Inferior parietal cortex (tissue), 1 donor: ENCODE results near the gene RASGEF1B.
A peak's percentile ranks its signal among the peaks of the same experiment; 100 is the strongest.
"Not testable (repeated sequence)": the region's sequence is repeated elsewhere in the genome, so short reads cannot be mapped to it uniquely, and the experiment has no call there.

Source experiments
- DNase-seq: peaks from one replicate; pipeline ENCODE4 v3.0.0-alpha.2; 2016; ENCODE audit errors: extremely low spot score

RASGEF1B gene

DNA sequence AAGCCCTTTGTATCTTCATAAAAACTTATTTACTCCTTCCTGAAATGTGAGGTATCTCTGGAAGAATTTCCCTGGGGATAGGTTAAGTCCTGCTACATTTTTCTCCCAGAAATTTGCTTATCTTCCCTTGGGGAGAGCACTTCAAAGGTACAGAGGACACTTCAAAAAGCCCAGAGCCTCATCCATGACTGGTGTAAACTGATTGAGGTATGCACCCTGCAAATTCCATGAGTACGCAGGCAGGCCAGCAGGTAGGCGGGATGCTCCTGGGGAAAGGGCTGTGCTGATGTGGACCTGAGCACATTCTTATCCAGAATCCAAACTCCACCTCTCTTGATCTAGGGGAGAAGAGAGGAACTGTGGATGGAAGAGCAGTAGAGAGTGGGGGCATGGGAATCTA, 26.3 kb upstream of the RASGEF1B start:
- no peak for DNase-seq

DNA sequence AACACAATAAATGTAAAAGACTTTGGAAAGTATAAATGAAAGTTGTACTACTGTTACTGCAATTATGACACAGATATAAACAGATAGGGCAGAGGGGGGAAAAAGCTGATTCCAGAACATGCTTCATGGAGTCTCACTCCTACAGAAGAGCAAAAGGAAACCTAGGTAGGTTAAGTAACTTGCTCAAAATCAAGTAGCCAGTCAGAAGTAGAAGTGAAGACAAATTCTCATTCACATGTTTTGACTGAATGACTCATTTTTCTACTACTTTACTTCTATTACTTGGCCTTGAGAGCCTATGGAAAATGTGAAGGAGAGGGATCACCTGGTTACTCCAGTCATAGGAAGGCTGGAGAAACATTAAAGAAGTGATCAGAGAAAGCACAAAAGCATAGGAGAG, 23.6 kb upstream of the RASGEF1B start:
- no peak for DNase-seq

GRCh38 chr4:81494031-81494431, 22.3 kb upstream of the RASGEF1B start:
- no peak for DNase-seq

DNA sequence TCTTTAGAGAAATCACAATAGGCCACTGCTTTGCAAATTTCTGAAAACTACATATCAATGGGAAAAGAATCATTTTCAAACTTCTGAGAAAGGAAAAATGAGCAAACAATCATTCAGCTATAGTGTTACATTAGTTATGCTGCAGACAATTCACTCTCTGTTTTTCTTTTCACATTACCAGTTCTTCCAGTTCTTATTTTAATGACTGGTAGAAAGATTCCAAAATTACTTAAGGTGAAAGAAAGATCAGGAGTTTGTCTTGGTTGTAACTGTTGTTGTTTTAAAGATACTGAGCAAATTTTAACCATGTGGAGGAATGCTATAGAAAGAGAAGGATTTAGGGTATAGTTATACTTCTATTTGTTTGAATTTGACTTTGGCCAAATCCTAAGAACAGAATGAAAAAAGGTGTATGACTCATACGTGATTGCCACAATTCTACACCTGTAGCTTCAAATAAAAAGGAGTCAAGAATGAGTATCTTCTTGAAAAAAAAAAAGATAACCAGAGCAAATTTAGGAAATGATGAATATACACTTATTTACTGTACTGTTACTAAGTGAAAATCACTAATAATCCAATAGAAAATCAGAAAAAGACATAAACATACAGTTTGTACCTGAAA, 21.0 kb upstream of the RASGEF1B start:
- no peak for DNase-seq

DNA sequence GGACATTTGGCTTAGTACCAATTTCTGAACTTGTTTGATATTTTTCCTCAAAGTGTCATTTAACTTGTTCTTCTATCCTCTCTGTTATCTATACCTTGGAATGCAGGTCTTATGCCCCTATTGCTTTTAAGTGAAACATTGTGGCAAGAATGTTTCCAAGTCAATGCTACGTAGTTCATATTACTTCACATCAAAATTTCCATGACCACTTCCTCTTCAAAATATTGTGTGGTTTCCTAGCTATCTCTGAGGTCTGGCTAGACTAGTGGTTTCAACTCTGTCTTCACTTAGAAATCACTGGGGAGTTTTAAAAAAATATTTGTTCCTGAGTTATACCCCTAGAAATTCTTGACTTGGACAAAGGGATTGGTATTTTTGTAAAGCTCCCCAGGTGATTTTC, 20.2 kb upstream of the RASGEF1B start:
- no peak for DNase-seq

GRCh38 chr4:81490403-81491160, 18.9 kb upstream of the RASGEF1B start:
- no peak for DNase-seq

- DNase-seq, result no peak
These were observed 14.8 kb upstream of the RASGEF1B start for GRCh38 chr4:81486502-81486901.

- DNase-seq, result no peak
These were observed 13.7 kb upstream of the RASGEF1B start for GRCh38 chr4:81485310-81485980.

GRCh38 chr4:81482326-81482725, 10.6 kb upstream of the RASGEF1B start:
- DNase-seq, result no peak

GRCh38 chr4:81481151-81481550, 9.4 kb upstream of the RASGEF1B start:
- DNase-seq, result no peak

- DNase-seq, result not testable (repeated sequence)
These were observed 7.9 kb upstream of the RASGEF1B start for GRCh38 chr4:81479573-81479972.

GRCh38 chr4:81473331-81474265, 1.9 kb upstream of the RASGEF1B start:
- DNase-seq, result not testable (repeated sequence)

DNA sequence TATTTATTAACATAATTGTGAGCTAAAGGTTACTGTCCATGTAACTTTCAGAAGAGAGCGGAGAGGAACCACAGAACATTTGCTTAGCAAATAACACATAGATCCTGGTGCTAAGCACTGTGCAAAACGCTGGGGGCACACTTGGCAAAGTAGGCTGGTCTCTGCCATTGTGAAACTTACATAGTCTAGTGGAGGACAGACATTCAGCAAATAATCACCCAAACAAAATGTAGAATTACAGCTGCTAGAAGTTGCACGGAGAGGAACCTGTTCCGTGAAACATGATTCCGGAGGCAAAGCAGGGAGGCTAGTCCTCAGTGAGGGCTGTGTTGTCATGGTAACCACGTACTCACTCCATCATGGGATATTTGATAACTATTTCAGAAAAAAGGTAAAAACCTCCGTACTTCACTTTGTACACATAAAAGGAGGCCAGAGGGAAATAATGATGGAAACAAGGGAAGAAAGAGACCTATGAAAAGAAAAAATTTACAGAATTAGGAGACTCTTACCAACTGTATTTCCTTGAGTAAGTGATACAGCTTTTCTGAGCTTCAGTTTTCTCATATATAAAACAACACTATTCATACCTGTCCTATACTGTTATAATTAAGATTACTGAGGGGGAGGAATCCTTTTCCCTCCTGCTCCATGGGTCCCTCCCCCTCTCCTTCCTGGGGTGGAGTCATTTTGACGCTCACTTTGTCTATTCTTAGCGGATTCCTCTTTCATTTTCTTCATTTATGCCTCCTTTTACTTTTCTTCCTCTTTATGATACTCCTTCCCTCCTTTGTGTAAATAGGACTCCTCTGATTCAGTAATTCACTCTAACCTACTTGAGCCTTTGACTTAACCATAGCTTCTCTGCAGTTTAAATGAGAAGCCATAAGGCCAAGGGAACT, 825 bp upstream of the RASGEF1B start:
- DNase-seq, result no peak

DNA sequence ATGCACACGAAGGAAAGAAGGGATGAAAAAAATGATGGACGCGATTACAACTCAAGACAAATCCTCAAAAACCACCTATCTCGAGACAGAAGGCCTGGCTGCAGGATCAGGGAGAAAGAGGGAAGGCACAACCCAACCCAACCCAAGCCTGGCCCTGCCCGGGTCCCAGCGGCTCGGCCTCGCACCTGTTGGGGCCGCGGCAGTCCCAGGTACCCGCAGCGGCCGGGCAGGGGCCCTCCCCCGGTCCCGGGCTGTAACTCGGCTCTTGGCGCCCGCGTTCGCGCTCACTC, 464 bp downstream of the RASGEF1B start:
- no peak for DNase-seq

GRCh38 chr4:81470456-81471297, 1.0 kb downstream of the RASGEF1B start:
- DNase-seq, result peak; percentile 63

- DNase-seq, result no peak
These were observed 1.8 kb downstream of the RASGEF1B start for GRCh38 chr4:81469781-81470455.

DNA sequence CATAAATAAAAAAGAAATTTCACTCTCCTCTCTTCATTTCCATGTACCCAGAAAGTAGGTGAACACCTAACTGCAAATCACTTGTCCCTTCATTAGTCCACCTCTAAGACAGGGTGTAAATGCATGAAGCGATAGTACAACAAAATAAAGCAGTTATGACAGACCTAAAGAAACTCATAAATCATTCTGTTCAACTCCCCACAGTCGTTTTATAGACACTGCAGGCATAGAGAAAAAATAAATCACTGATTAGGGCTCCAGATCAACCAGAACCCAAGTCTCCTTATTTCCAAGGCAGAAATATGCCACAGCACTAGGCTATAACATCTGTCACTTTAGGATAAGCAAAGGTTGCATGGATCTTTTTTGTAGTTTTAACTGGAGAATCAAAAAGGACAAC, 3.0 kb downstream of the RASGEF1B start:
- no peak for DNase-seq

DNA sequence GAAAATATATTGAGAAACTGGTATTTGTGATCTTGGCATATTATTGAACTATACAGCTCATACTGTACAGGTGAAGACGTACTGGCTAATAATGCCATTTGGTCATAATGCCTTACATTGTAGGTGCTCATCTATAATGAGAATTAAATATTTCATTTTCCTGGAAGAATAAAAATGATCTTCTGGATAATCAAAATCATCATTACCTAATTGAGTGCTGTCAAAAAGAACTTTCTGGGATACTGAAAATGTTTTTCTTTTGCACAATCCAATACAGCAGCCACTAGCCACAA, 4.1 kb downstream of the RASGEF1B start:
- DNase-seq, result no peak

- DNase-seq, result peak; percentile 97
These were observed 4.7 kb downstream of the RASGEF1B start for GRCh38 chr4:81466841-81467671.
